ENCODE data around the gene TNS3. TPM values are rescaled to one million over a fixed set of nuclear protein-coding genes. Genes with fewer than 3 reads are reported as not detected.

TNS3 gene
- polyA plus RNA-seq, 3 donors = 5.2 to 30.3 (median 7.9) TPM

DNA sequence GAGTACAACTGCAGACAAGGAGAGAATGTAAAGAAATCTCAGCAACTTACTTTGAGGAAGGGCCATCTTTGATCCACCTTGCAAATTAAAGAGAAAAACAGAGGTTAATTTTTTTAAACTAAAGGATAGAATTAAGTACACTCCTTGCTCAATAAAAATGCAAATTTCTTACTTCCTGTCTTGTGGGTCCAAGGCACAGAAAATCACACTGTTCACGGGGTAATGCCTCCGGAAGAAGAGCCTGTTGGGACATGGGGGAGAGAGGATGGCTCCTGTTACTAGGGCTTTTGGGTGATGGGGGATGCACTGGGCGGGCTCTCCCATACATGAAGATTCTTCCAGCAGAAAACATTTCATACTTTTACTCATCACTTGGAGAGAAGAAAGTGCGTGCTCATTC, 301.8 kb downstream of the TNS3 start:
- H3K9ac ChIP-seq (ENCODE audit: insufficient read depth, low read length, poor library complexity, severe bottlenecking) = no peak overlapping the region
- no peak for DNase-seq
- peaks cover 0 to 2% (median 0%) of the 10 kb centered on the region in 7 donors for H3K9me3 Mint-ChIP-seq
- H3K4me1 ChIP-seq (ENCODE audit: control insufficient read depth in 1 of 2, insufficient read depth in 2 of 2, low read length in 2 of 2) = no peaks in the 10 kb centered on the region
- H4K20me1 ChIP-seq (ENCODE audit: insufficient read depth, low read length) = no peaks in the 10 kb centered on the region
- intact Hi-C loops (cut with micrococcal nuclease) = no loop called here
- H3K9me3 ChIP-seq (replicated peaks in 1 of 2; ENCODE audit: control insufficient read depth in 1 of 2, insufficient read depth in 1 of 2, low read length in 2 of 2) = no peaks in the 10 kb centered on the region
- H3K27me3 Mint-ChIP-seq (ENCODE audit: low read depth in 3 of 3) = peaks cover 0 to 3% (median 0%) of the 10 kb centered on the region in 3 donors
- no peak overlapping the region for H3K4me3 ChIP-seq (replicated peaks in 1 of 3; ENCODE audit: low read depth in 2 of 3, low read length in 3 of 3)
- no peak overlapping the region for H2AFZ ChIP-seq (ENCODE audit: insufficient read depth, low read depth, low read length, poor library complexity, severe bottlenecking)
- H3K36me3 Mint-ChIP-seq = peaks cover 88 to 99% of the 10 kb centered on the region in 2 donors
- peaks cover 87 to 99% of the 10 kb centered on the region in 2 donors for H3K36me3 ChIP-seq (replicated peaks in 1 of 2; ENCODE audit: control insufficient read depth in 1 of 2, insufficient read depth in 2 of 2, low read length in 2 of 2)
- H3K4me1 Mint-ChIP-seq = no peaks in the 10 kb centered on the region
- no peaks in the 10 kb centered on the region for H3K27me3 ChIP-seq (ENCODE audit: control insufficient read depth in 2 of 2, insufficient read depth in 2 of 2, low read length in 2 of 2)
- H3K4me2 ChIP-seq (replicated peaks; ENCODE audit: extremely low read depth, low read length, poor library complexity, severe bottlenecking) = no peak overlapping the region
- H3K27ac ChIP-seq (ENCODE audit: low read depth in 1 of 2, low read length in 2 of 2) = no peak overlapping the region
- H3K27ac Mint-ChIP-seq = peak overlapping the region in 4 of 7 donors; percentile 5 to 65 (median 15)
- WGBS (ENCODE audit: insufficient coverage) = 92% methylated on average over 1 of the region's 4 CpGs
- no peak overlapping the region for H3K4me3 Mint-ChIP-seq
- TF ChIP-seq, protein P1, sequence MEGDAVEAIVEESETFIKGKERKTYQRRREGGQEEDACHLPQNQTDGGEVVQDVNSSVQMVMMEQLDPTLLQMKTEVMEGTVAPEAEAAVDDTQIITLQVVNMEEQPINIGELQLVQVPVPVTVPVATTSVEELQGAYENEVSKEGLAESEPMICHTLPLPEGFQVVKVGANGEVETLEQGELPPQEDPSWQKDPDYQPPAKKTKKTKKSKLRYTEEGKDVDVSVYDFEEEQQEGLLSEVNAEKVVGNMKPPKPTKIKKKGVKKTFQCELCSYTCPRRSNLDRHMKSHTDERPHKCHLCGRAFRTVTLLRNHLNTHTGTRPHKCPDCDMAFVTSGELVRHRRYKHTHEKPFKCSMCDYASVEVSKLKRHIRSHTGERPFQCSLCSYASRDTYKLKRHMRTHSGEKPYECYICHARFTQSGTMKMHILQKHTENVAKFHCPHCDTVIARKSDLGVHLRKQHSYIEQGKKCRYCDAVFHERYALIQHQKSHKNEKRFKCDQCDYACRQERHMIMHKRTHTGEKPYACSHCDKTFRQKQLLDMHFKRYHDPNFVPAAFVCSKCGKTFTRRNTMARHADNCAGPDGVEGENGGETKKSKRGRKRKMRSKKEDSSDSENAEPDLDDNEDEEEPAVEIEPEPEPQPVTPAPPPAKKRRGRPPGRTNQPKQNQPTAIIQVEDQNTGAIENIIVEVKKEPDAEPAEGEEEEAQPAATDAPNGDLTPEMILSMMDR (IDR thresholded peaks at IDR 0.05) = no peak
- no peaks in the 10 kb centered on the region for H3K79me2 ChIP-seq (ENCODE audit: insufficient read depth, low read length)

DNA sequence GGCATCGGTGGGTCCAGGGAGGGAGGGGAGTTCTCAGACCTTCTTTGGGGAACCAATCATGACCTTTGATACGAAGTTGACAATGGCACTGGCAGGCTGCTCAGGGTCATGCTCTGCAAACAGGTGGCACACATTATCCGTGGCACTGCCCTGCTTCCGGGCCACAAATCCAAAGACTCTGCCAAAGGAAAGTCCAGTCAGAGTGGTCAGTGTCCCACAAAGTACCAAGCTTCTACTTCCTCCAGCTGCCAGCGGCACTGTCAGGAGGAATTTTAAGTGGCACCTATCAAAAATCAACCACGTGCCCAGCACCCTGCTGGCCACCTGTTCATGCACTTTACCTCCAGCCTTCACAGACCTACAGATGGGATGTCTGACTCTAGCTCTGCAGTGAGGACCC, 303.9 kb downstream of the TNS3 start:
- H3K4me1 ChIP-seq (ENCODE audit: control insufficient read depth in 1 of 2, insufficient read depth in 2 of 2, low read length in 2 of 2) = no peaks in the 10 kb centered on the region
- no peak overlapping the region for H3K27ac ChIP-seq (ENCODE audit: low read depth in 1 of 2, low read length in 2 of 2)
- Mint-ChIP-seq H3K4me3 (no peak overlapping the region), H3K36me3 (peaks cover 73 to 82% of the 10 kb centered on the region in 2 donors), H3K27ac (no peak overlapping the region), H3K4me1 (no peaks in the 10 kb centered on the region), H3K27me3 (ENCODE audit: low read depth in 3 of 3) (peaks cover 0 to 3% (median 0%) of the 10 kb centered on the region in 3 donors), H3K9me3 (peaks cover 0 to 2% (median 0%) of the 10 kb centered on the region in 7 donors)
- WGBS (ENCODE audit: insufficient coverage) = 98% methylated on average over 5 of the region's 6 CpGs
- peaks cover 67 to 90% of the 10 kb centered on the region in 2 donors for H3K36me3 ChIP-seq (replicated peaks in 1 of 2; ENCODE audit: control insufficient read depth in 1 of 2, insufficient read depth in 2 of 2, low read length in 2 of 2)
- intact Hi-C loops (cut with micrococcal nuclease) = no loop called here
- H4K20me1 ChIP-seq (ENCODE audit: insufficient read depth, low read length) = no peaks in the 10 kb centered on the region
- no peak overlapping the region for H3K4me3 ChIP-seq (replicated peaks in 1 of 3; ENCODE audit: low read depth in 2 of 3, low read length in 3 of 3)
- TF ChIP-seq, protein P1 (IDR thresholded peaks at IDR 0.05) = no peak
- no peaks in the 10 kb centered on the region for H3K9me3 ChIP-seq (replicated peaks in 1 of 2; ENCODE audit: control insufficient read depth in 1 of 2, insufficient read depth in 1 of 2, low read length in 2 of 2)
- H3K9ac ChIP-seq (ENCODE audit: insufficient read depth, low read length, poor library complexity, severe bottlenecking) = no peak overlapping the region
- H3K4me2 ChIP-seq (replicated peaks; ENCODE audit: extremely low read depth, low read length, poor library complexity, severe bottlenecking) = no peak overlapping the region
- no peak overlapping the region for H2AFZ ChIP-seq (ENCODE audit: insufficient read depth, low read depth, low read length, poor library complexity, severe bottlenecking)
- DNase-seq = no peak
- H3K79me2 ChIP-seq (ENCODE audit: insufficient read depth, low read length) = no peaks in the 10 kb centered on the region
- H3K27me3 ChIP-seq (ENCODE audit: control insufficient read depth in 2 of 2, insufficient read depth in 2 of 2, low read length in 2 of 2) = no peaks in the 10 kb centered on the region

Data from CD14-positive monocyte (primary cell).